Putamen (tissue), 1 donor: ENCODE results near the gene POLR3F.
A peak's percentile ranks its signal among the peaks of the same experiment; 100 is the strongest.
"Not testable (repeated sequence)": the region's sequence is repeated elsewhere in the genome, so short reads cannot be mapped to it uniquely, and the experiment has no call there.

Source experiments
- DNase-seq: peaks from one replicate; pipeline ENCODE4 v3.0.0-alpha.2; 2016; ENCODE audit warnings: low spot score

POLR3F gene

DNA sequence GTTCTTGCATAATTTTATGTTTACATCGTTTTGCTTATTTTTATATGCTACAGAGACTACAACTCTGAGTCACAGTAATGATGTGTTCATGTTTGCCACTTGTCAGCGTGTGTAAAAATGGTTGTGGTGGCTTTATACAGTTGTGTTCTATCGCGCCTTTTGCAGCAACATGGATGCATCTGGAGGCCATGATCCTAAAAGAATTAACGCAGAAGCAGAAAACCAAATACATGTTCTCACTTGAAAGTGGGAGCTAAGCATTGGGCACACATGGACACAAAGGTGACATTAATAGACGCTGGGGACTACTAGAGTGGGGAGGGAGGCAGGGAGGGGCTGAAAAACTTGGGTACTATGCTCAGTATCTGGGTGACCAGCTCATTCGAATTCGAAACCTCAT lies 39.6 kb downstream of the POLR3F start:
- DNase-seq = no peak

GRCh38 chr20:18507218-18508191 lies 40.3 kb downstream of the POLR3F start, which contains the start of gene SEC23B:
SEC23B (plus strand) TSS chr20:18507940; CDS start chr20:18510836, 2,896 bp downstream.
- peak; percentile 99 for DNase-seq

DNA sequence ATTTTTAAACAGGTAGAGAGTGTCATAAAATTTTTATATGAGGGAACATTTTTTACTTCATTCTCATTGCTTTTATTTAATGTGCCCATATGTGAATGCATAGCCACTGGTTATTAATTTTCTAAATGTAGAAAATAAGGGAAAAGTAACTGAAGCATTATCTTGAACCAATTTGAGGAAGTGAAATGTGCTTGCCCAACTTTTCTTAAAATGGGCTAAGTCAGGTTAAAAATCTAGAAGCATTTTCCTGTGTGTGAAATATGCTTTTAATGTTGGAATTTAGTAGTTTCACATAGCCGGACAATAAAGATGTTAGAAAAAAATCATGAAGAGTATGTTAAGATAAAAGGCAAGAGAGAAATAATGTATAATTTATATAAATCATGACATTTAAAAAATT lies 44.4 kb downstream of the POLR3F start:
- DNase-seq = no peak

- no peak for DNase-seq
Observed at GRCh38 chr20:18513208-18513607, 46.0 kb downstream of the POLR3F start.

GRCh38 chr20:18514127-18514526 lies 46.9 kb downstream of the POLR3F start:
- DNase-seq = no peak

DNA sequence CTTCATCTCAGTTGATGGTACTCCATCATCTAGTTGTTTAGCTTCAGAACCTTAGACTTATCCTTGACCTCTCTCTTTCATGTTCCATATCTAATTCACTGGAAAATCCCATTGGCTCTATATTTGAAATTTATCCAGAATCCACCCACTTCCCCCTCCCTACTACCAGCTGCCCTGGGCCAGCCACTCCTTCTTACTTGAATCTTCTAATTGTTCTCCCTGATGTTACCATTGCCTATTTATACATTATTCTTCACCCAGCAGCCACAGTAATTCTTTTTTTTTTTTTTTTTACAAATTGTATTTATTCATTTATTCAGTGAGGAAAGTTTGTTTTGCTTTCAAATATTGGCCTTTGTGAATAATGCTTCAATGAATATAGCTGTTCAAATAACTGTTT lies 48.8 kb downstream of the POLR3F start:
- DNase-seq = no peak

DNA sequence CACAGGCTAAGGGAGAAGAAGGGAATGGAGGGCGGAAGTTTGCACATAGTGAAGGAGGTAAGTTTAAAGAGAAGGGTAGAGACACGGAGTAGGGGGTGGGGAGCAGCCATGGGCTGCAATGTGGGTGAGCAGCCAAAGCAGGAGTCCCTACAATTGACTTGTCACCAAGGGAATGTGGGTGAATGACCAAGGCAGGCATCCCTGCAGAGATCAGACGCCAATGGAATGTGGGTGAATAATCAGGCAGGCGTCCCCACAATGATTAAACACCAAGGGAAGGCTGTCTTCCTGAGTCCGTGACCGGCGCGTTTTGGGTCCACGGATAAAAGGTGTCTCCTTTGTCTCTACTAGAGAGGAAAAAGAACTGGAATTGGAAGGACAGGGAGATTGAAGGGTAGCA lies 54.9 kb downstream of the POLR3F start:
- DNase-seq = not testable (repeated sequence)

- DNase-seq = no peak
Observed at GRCh38 chr20:18523066-18523465, 55.9 kb downstream of the POLR3F start.

DNA sequence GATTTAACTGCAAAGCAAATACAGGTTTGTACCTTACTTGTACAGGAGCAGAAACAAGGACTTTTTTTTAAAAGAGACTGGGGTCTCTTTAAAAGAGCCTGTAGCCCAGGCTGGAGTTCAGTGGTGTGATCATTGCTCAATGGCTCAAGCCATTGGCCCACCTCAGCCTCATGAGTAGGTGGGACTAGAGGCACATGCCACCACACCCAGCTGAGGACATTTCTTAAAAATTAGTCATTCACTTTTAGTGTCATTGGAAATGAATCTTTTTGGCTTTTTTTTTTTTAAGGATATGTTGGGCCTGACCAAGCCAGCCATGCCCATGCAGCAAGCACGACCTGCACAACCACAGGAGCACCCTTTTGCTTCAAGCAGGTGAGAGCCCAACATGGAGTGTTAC lies 57.5 kb downstream of the POLR3F start:
- DNase-seq = no peak

GRCh38 chr20:18526761-18527160 lies 59.6 kb downstream of the POLR3F start:
- not testable (repeated sequence) for DNase-seq

DNA sequence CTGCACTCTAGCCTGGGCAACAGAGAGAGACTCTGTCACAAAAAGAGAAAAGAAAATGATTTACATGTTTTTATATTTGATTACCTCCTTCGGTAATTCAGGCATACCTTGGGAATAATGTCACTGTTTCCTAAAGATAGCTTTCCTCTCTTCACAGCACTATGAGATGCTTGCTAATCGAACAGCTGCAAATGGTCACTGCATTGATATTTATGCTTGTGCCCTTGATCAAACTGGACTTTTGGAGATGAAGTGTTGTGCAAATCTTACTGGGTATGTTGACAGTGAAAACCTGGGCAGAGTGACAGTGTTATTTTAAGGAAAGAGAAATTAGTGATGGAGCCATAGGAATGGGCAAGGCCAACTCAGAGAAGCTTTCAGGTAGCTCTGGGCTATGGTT lies 60.1 kb downstream of the POLR3F start:
- no peak for DNase-seq

DNA sequence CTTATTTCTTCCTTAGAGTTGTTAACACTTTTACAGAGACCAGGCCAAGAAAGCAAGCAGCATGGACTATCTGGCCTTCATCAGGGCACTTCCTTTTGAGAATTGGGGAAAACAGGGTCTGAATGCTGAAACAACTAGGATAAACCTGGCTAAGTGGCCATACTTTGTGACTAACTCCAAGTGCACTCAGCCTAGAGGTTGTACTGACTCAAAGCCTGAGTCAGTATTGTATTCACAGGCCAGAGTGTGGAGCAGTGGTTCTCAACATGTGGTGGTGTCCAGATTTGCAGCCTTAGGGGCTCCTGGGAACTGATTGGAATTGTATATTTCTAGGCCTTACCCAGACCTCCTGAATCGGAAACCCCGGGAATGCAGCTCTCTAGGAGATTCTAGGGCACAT lies 60.6 kb downstream of the POLR3F start:
- no peak for DNase-seq

DNA sequence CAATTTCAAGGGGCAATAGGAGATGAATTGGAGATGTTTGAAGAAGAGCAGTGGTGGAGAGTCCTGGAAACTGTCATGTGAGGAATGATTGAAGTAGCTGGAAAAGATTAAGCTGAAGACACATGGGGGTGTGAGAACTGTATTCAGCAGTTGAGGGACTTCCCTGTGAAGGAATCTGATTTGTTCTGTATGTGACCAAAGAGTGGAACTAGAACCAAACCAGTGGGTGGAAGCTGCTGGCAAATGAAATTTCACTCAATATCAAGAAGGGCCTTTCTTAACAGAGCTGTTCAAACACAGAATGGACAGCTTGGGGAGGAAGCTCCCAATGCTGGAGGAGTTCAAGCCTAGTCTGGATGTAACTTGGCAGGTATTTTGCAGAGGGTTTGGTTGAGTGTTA lies 61.9 kb downstream of the POLR3F start:
- no peak for DNase-seq

DNA sequence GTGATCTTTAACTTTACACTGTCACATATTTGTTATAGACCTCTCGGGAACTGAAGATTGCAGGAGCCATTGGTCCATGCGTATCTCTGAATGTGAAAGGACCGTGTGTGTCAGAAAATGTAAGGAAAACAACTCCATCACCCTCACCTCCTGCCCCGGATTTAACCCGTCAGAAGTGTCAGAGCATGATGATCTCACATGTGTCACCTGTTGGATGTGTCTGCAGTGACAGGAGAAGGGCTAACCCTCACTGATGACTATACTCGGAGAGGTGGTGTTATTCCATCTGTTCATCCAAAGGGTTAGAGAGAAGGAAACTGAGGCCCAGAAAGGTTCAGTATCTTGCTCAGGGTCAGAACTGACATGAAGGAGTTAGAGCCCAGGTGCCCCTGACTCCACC lies 65.4 kb downstream of the POLR3F start:
- DNase-seq = no peak

DNA sequence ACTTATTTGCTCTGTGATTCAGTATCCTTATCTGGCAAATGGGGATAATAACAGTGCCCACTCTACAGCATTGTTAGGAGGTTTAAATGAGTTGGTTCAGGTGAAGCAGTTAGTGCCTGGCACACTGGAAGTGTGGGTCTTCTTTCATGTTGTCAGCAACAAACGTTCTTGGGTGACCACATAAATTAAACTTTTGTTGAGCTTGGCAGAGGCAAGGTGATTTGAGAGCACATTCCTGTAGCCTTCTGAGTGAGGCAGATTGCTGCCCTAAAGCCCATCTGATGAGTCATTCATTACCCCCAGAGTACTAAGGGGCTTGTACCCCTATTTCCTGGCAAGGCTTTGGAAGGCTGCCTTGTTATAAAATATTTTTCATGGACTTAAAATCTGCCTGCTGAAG lies 66.3 kb downstream of the POLR3F start:
- DNase-seq = no peak

DNA sequence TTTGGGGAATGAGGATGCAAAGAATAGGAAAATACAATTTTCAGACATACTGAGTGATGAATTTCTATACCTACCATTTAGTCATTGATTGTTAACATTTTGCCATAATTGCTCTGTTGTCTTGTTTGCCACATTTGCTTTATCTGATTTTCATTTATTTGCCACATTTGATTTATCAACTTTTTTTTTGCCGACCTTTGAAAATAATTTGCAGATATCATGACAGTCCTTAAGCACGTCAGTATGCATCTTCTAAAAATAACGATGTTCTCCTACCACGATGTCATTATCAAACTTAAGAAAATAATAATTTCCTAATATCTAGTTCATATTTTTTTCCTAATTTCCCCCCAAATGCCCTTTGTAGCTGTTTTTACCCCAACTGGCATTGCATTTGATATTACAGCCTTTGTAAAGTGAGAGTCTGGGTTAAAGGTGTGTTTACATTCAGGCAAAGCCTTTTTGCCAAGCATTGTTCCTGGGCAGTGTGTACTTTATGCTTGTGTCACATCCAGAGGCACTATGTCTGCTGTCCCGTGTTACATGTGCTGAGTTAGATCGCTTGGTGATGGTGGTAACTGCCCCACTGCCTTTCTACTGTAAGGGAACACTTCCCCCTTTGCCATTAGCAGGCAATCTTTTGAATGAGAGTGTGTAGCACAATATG lies 66.9 kb downstream of the POLR3F start:
- no peak for DNase-seq
